ENCODE results near the gene ZNF576. TPM values are rescaled to one million over a fixed set of nuclear protein-coding genes. Genes with fewer than 3 reads are reported as not detected.
A peak's percentile ranks its signal among the peaks of the same experiment; 100 is the strongest.

ZNF576 gene
- total and polyA plus RNA-seq, 9 of the 15 experiments (the other 6 are each of a cell fraction or from before 2014, with no cell fraction given): 6.8 to 18.2 (median 12.2) TPM

DNA sequence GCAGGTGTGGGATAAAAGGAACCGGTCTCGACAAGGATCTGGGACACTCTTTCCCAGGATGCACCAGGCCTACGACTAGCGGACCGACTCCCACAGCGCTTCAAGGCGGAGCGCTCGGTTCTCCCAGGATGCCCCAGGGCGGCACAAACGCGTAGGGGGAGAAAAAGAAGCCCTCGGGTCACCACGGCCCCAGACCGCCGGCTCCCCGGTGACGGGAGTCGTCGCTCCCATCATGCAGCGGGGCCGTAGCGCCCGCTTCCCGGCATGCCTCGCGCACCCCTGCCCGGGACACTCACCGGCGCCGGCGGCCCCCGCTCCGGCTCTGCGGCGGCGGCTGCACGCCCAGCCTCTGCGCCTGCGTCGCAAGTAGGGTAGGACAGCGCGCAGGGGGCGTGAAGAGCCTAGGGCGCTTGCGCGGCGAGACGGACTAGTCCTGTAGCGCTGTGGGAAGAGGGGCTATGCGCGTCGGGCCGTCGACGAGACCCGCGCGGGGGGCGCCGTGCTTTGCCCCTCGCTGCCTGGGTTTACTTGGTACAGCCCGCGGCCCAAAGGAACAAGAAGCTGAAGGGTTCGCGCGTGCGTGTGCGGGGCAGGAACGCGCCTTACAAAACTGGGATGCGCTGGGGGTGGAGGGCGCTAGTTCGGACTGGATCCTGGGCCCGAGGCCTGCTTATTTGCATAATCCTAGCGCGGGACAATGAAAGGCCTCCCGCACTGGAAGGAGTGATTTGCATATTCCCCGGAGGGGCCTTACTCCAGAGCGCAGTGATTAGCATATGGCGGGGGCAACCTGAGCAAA lies 23.1 kb downstream of the ZNF576 start, which contains the start of gene ZNF428 (continued):
- no peak for TF ChIP-seq ZKSCAN8 (CRISPR knock-in tag; IDR thresholded peaks at IDR 0.05)
- 0 out of 2 replicates have a peak, but pooled peaks have one; percentile 32 for TF ChIP-seq ESRRA (IDR thresholded peaks at IDR 0.05; ENCODE audit: borderline replicate concordance, low read depth)
- no peak for TF ChIP-seq ZNF444 (CRISPR knock-in tag; IDR thresholded peaks at IDR 0.05)
- TF ChIP-seq, protein P1, sequence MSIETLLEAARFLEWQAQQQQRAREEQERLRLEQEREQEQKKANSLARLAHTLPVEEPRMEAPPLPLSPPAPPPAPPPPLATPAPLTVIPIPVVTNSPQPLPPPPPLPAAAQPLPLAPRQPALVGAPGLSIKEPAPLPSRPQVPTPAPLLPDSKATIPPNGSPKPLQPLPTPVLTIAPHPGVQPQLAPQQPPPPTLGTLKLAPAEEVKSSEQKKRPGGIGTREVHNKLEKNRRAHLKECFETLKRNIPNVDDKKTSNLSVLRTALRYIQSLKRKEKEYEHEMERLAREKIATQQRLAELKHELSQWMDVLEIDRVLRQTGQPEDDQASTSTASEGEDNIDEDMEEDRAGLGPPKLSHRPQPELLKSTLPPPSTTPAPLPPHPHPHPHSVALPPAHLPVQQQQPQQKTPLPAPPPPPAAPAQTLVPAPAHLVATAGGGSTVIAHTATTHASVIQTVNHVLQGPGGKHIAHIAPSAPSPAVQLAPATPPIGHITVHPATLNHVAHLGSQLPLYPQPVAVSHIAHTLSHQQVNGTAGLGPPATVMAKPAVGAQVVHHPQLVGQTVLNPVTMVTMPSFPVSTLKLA (conservative IDR thresholded peaks at IDR 0.05): peak; percentile 28 to 69; a peak in 2 of 4 replicates
- TF ChIP-seq ZNF347 (CRISPR knock-in tag; IDR thresholded peaks at IDR 0.05; ENCODE audit: low read depth): no peak
- no peak for TF ChIP-seq ZNF699 (CRISPR knock-in tag; IDR thresholded peaks at IDR 0.05; ENCODE audit: insufficient replicate concordance)
- peak; percentile 33 for TF ChIP-seq ZBTB7A (IDR thresholded peaks at IDR 0.05; ENCODE audit: borderline replicate concordance, control insufficient read depth, low read depth, low read length)
- no peak for TF ChIP-seq SMAD1 (IDR thresholded peaks at IDR 0.05; ENCODE audit: low read depth, low read length, partially characterized antibody)
- TF ChIP-seq, protein P2, sequence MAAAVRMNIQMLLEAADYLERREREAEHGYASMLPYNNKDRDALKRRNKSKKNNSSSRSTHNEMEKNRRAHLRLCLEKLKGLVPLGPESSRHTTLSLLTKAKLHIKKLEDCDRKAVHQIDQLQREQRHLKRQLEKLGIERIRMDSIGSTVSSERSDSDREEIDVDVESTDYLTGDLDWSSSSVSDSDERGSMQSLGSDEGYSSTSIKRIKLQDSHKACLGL (CRISPR knock-in tag; IDR thresholded peaks at IDR 0.05; ENCODE audit: borderline replicate concordance, poor library complexity, severe bottlenecking): no peak
- no peak; the same call in 1 of the 2 replicates for TF ChIP-seq KLF6 (CRISPR knock-in tag; IDR thresholded peaks at IDR 0.05; ENCODE audit: borderline replicate concordance)
- no peak; the same call in 1 of the 2 replicates for TF ChIP-seq MBD2 (IDR thresholded peaks at IDR 0.05; ENCODE audit: borderline replicate concordance, low read depth)
- no peak for TF ChIP-seq RBM17 (IDR thresholded peaks at IDR 0.05; ENCODE audit: borderline replicate concordance, low read depth, low read length)
- TF ChIP-seq CREB1 (IDR thresholded peaks at IDR 0.05): no peak
- peak; percentile 80 for TF ChIP-seq CREB1 (CRISPR knock-in tag; IDR thresholded peaks at IDR 0.05)
- peak; percentile 25 for TF ChIP-seq U2AF1 (optimal IDR thresholded peaks at IDR 0.05; ENCODE audit: low read depth, low read length)
- no peak for TF ChIP-seq SMAD2 (IDR thresholded peaks at IDR 0.05; ENCODE audit: low read depth, low read length)
- no peak for TF ChIP-seq SIRT6 (IDR thresholded peaks at IDR 0.05; ENCODE audit: low read depth, low read length)
- no peak for TF ChIP-seq CBX5 (IDR thresholded peaks at IDR 0.05; ENCODE audit: borderline replicate concordance, low read depth)
- TF ChIP-seq SRSF3 (IDR thresholded peaks at IDR 0.05; ENCODE audit: insufficient read depth, low read length): no peak
- TF ChIP-seq BRCA1 (IDR thresholded peaks at IDR 0.05): no peak
- no peak for TF ChIP-seq BRCA1 (CRISPR knock-in tag; IDR thresholded peaks at IDR 0.05)
- no peak for TF ChIP-seq PPARD (CRISPR knock-in tag; IDR thresholded peaks at IDR 0.05)
- TF ChIP-seq NR2F6 (CRISPR knock-in tag; IDR thresholded peaks at IDR 0.05): no peak; the same call in 1 of the 2 replicates
- TF ChIP-seq ZNF57 (CRISPR knock-in tag; IDR thresholded peaks at IDR 0.05): no peak
- no peak; the same call in 1 of the 2 replicates for TF ChIP-seq FOXJ2 (tag; IDR thresholded peaks at IDR 0.05)
- TF ChIP-seq ZNF140 (CRISPR knock-in tag; IDR thresholded peaks at IDR 0.05): no peak
- TF ChIP-seq ZC3H4 (CRISPR knock-in tag; IDR thresholded peaks at IDR 0.05; ENCODE audit: borderline replicate concordance): no peak; the same call in 1 of the 2 replicates
- no peak for TF ChIP-seq SAFB2 (IDR thresholded peaks at IDR 0.05; ENCODE audit: borderline replicate concordance, low read depth, low read length, severe bottlenecking)
- no peak for TF ChIP-seq ZNF696 (CRISPR knock-in tag; conservative IDR thresholded peaks at IDR 0.05)
